ENCODE measurements around the gene LSP1.
"Not testable (repeated sequence)": the region's sequence is repeated elsewhere in the genome, so short reads cannot be mapped to it uniquely, and the experiment has no call there.

LSP1 gene

GRCh38 chr11:1932681-1933080 is 79.8 kb downstream of the LSP1 start:
- no peak for DNase-seq

- DNase-seq, result no peak
These were observed 80.8 kb downstream of the LSP1 start for GRCh38 chr11:1933416-1934334.

GRCh38 chr11:1934335-1935155 is 81.7 kb downstream of the LSP1 start:
- DNase-seq, result no peak

GRCh38 chr11:1935156-1936071 is 82.5 kb downstream of the LSP1 start:
- DNase-seq, result no peak

GRCh38 chr11:1936072-1936780 is 83.3 kb downstream of the LSP1 start:
- no peak for DNase-seq

GRCh38 chr11:1936781-1937615 is 84.1 kb downstream of the LSP1 start:
- no peak for DNase-seq

- no peak for DNase-seq
These were observed 84.9 kb downstream of the LSP1 start for GRCh38 chr11:1937616-1938342.

GRCh38 chr11:1938343-1939005 is 85.6 kb downstream of the LSP1 start:
- DNase-seq, result no peak

GRCh38 chr11:1939006-1939625 is 86.2 kb downstream of the LSP1 start:
- DNase-seq, result no peak

- DNase-seq, result not testable (repeated sequence)
These were observed 86.9 kb downstream of the LSP1 start for GRCh38 chr11:1939788-1940187.

Measured in central memory CD4-positive, alpha-beta T cell (primary cell).